ENCODE measurements around the gene SOAT1.
A peak's percentile ranks its signal among the peaks of the same experiment; 100 is the strongest.

The SOAT1 gene

DNA sequence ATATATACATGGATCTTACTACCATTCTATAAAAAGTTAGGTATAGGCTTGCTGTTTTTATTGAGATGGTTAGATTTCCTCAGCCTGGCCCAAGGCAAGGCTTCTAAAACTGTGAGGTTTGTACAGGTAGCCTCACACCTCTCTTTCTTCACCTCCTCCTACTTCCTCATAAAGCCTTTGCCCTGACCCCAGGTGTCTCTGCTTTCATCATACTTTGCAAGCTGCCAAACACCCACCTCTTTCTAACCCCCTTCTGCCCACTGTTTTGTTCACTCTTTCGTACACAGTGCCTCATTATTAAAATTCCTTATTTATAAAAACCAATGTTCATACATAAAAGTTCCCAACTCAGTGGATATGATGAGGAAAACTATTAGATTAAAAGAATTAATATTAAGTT lies 31.4 kb upstream of the SOAT1 start:
- no peak for TF ChIP-seq CTCF (conservative IDR thresholded peaks at IDR 0.05; ENCODE audit: low read length)
- no peak for TF ChIP-seq EZH2phosphoT487 (IDR thresholded peaks at IDR 0.05; ENCODE audit: borderline replicate concordance)
- Histone ChIP-seq H3K4me2 (ENCODE audit: low read depth, low read length, poor library complexity, severe bottlenecking) (no peak overlapping the region), H3K4me3 (ENCODE audit: low read length, poor library complexity, severe bottlenecking) (no peak overlapping the region), H3F3A (ENCODE audit: low read depth) (no peaks in the 10 kb centered on the region), H3K4me1 (ENCODE audit: insufficient read depth, low read length, poor library complexity, severe bottlenecking) (no peaks in the 10 kb centered on the region), H3K27me3 (ENCODE audit: insufficient read depth, low read length, poor library complexity, severe bottlenecking) (no peaks in the 10 kb centered on the region), H3K36me3 (ENCODE audit: insufficient read depth, low read length) (no peaks in the 10 kb centered on the region), H3K9me2 (replicated peaks; ENCODE audit: low read depth, low read length) (no peaks in the 10 kb centered on the region), H3K9me3 (ENCODE audit: insufficient read depth, low read depth, low read length) (no peaks in the 10 kb centered on the region), H4K20me1 (ENCODE audit: insufficient read depth, low read length, poor library complexity, severe bottlenecking) (no peaks in the 10 kb centered on the region), H3K79me2 (ENCODE audit: insufficient read depth, low read length) (no peaks in the 10 kb centered on the region), H3K9ac (ENCODE audit: low read depth, low read length, poor library complexity, severe bottlenecking) (no peak overlapping the region), H2AFZ (ENCODE audit: low read length) (no peak overlapping the region)

GRCh38 chr1:179263121-179263520 lies 30.5 kb upstream of the SOAT1 start:
- H3K27me3 ChIP-seq (ENCODE audit: insufficient read depth, low read length, poor library complexity, severe bottlenecking): no peaks in the 10 kb centered on the region
- no peaks in the 10 kb centered on the region for H3F3A ChIP-seq (ENCODE audit: low read depth)
- no peak for TF ChIP-seq EZH2phosphoT487 (IDR thresholded peaks at IDR 0.05; ENCODE audit: borderline replicate concordance)
- TF ChIP-seq CTCF (conservative IDR thresholded peaks at IDR 0.05; ENCODE audit: low read length): no peak
- no peak overlapping the region for H3K4me3 ChIP-seq (ENCODE audit: low read length, poor library complexity, severe bottlenecking)
- H3K9ac ChIP-seq (ENCODE audit: low read depth, low read length, poor library complexity, severe bottlenecking): no peak overlapping the region
- no peaks in the 10 kb centered on the region for H3K79me2 ChIP-seq (ENCODE audit: insufficient read depth, low read length)
- H3K9me2 ChIP-seq (replicated peaks; ENCODE audit: low read depth, low read length): no peaks in the 10 kb centered on the region
- no peaks in the 10 kb centered on the region for H3K9me3 ChIP-seq (ENCODE audit: insufficient read depth, low read depth, low read length)
- no peaks in the 10 kb centered on the region for H4K20me1 ChIP-seq (ENCODE audit: insufficient read depth, low read length, poor library complexity, severe bottlenecking)
- H3K4me2 ChIP-seq (ENCODE audit: low read depth, low read length, poor library complexity, severe bottlenecking): no peak overlapping the region
- peak overlapping the region; percentile 56; the same call in 1 of the 2 replicates for H2AFZ ChIP-seq (ENCODE audit: low read length)
- H3K4me1 ChIP-seq (ENCODE audit: insufficient read depth, low read length, poor library complexity, severe bottlenecking): no peaks in the 10 kb centered on the region
- H3K36me3 ChIP-seq (ENCODE audit: insufficient read depth, low read length): no peaks in the 10 kb centered on the region

GRCh38 chr1:179264507-179264906 lies 29.1 kb upstream of the SOAT1 start:
- Histone ChIP-seq H3K79me2 (ENCODE audit: insufficient read depth, low read length) (no peaks in the 10 kb centered on the region), H3K9me3 (ENCODE audit: insufficient read depth, low read depth, low read length) (no peaks in the 10 kb centered on the region), H3K4me3 (ENCODE audit: low read length, poor library complexity, severe bottlenecking) (no peak overlapping the region), H3K27me3 (ENCODE audit: insufficient read depth, low read length, poor library complexity, severe bottlenecking) (no peaks in the 10 kb centered on the region), H3K4me2 (ENCODE audit: low read depth, low read length, poor library complexity, severe bottlenecking) (no peak overlapping the region), H4K20me1 (ENCODE audit: insufficient read depth, low read length, poor library complexity, severe bottlenecking) (no peaks in the 10 kb centered on the region), H3K9me2 (replicated peaks; ENCODE audit: low read depth, low read length) (no peaks in the 10 kb centered on the region), H3F3A (ENCODE audit: low read depth) (no peaks in the 10 kb centered on the region), H3K9ac (ENCODE audit: low read depth, low read length, poor library complexity, severe bottlenecking) (no peak overlapping the region), H2AFZ (ENCODE audit: low read length) (no peak overlapping the region), H3K36me3 (ENCODE audit: insufficient read depth, low read length) (no peaks in the 10 kb centered on the region), H3K4me1 (ENCODE audit: insufficient read depth, low read length, poor library complexity, severe bottlenecking) (no peaks in the 10 kb centered on the region)
- TF ChIP-seq EZH2phosphoT487 (IDR thresholded peaks at IDR 0.05; ENCODE audit: borderline replicate concordance): no peak
- no peak for TF ChIP-seq CTCF (conservative IDR thresholded peaks at IDR 0.05; ENCODE audit: low read length)

Data from Loucy (cell line).